Esophagus squamous epithelium (tissue), 5 donors: ENCODE results near the gene KRTAP5-6. TPM values are rescaled to one million over a fixed set of nuclear protein-coding genes. Genes with fewer than 3 reads are reported as not detected.
"Not testable (repeated sequence)": the region's sequence is repeated elsewhere in the genome, so short reads cannot be mapped to it uniquely, and the experiment has no call there.

ENCODE experiments used
- DNase-seq: peaks from one replicate; lab custom pipeline; 2025; lab: John Stamatoyannopoulos, UW
- H3K27ac ChIP-seq, 4 donors: fragments of 200-600 bp; sonication (generic); one replicate each; pipeline ENCODE4 v1.5.1; 2016 to 2019; ENCODE audit warnings: mild to moderate bottlenecking in 1 of 4
- H3K27me3 ChIP-seq, 4 donors: fragments of 200-600 bp; sonication (generic); 1 replicate in 3 of 4; 2 replicates in 1 of 4; pipeline versions ENCODE4 v1.5.1 to v1.6.0; 2017 to 2021; ENCODE audit warnings: antibody characterized with exemption in 1 of 4
- H3K36me3 ChIP-seq, 3 donors: fragments of 200-600 bp; sonication (generic); one replicate each; pipeline ENCODE4 v1.5.1; 2016 to 2019
- H3K4me1 ChIP-seq, 3 donors: fragments of 200-600 bp; sonication (generic); one replicate each; pipeline ENCODE4 v1.5.1; 2017 to 2019
- H3K4me3 ChIP-seq, 4 donors: fragments of 200-600 bp; sonication (generic); 1 replicate in 3 of 4; 2 replicates in 1 of 4; pipeline ENCODE4 v1.5.1; 2016 to 2019; ENCODE audit warnings: mild to moderate bottlenecking in 2 of 4, moderate library complexity in 1 of 4
- H3K9me3 ChIP-seq, 3 donors: fragments of 200-600 bp; sonication (generic); one replicate each; pipeline ENCODE4 v1.5.1; 2016 to 2019
- CTCF ChIP-seq, 6 experiments: fragments of 450-650 bp in 4 of 6; fragments of 200-600 bp in 2 of 6; sonication (generic) in 2 of 6; IDR thresholded peaks; one replicate each; pipeline ENCODE4 v1.5.1; 2016 to 2019; ENCODE audit warnings: antibody characterized with exemption in 6 of 6, mild to moderate bottlenecking in 4 of 6, moderate library complexity in 4 of 6
- POLR2A ChIP-seq, 4 donors: fragments of 450-650 bp; IDR thresholded peaks; one replicate each; pipeline ENCODE4 v1.6.1; 2017; ENCODE audit warnings: antibody characterized with exemption in 4 of 4, mild to moderate bottlenecking in 4 of 4, moderate library complexity in 3 of 4
- WGBS, 2 donors: methylation state at CpG; one replicate each; pipeline ENCODE4 v1.1.5; 2018; 5-methylcytosine and 5-hydroxymethylcytosine counted together
- intact Hi-C: fragments of 100-400 bp; cut with DNase I; formaldehyde crosslinking; loops from one replicate; pipeline ENCODE4 v1.15.0; 2022
- total RNA-seq, 4 donors: library from RNA; depleted of rRNA; stranded (reverse); fragments of >200 nt; gene quantifications; one replicate each; pipeline ENCODE4 v1.1.0, GENCODE V29; 2016
- donor health status: DM: yes; HTN: yes; CAD: no.

Gene KRTAP5-6
- total RNA-seq, 4 donors from 2014 or later: not detected

GRCh38 chr11:1665313-1665712, 31.7 kb upstream of the KRTAP5-6 start:
- no peak for DNase-seq
- TF ChIP-seq POLR2A (IDR thresholded peaks at IDR 0.05) (no peak), CTCF (IDR thresholded peaks at IDR 0.05) (no peak)
- Histone ChIP-seq H3K27ac (no peak overlapping the region), H3K9me3 (no peaks in the 10 kb centered on the region), H3K4me1 (no peaks in the 10 kb centered on the region), H3K36me3 (no peaks in the 10 kb centered on the region), H3K4me3 (no peak overlapping the region), H3K27me3 (peaks cover 0 to 45% (median 0%) of the 10 kb centered on the region in 4 donors)
- intact Hi-C loops: no loop called here
- 40% methylated on average over 1 of the region's 8 CpGs; no CpG with 5 or more reads in 1 of the 2 donors for WGBS, 2 donors

GRCh38 chr11:1667121-1667850, 29.7 kb upstream of the KRTAP5-6 start:
- Histone ChIP-seq H3K4me1 (no peaks in the 10 kb centered on the region), H3K36me3 (no peaks in the 10 kb centered on the region), H3K9me3 (no peaks in the 10 kb centered on the region), H3K27me3 (peaks cover 0 to 49% (median 0%) of the 10 kb centered on the region in 4 donors), H3K27ac (no peak overlapping the region), H3K4me3 (no peak overlapping the region)
- intact Hi-C loops: no loop called here
- TF ChIP-seq CTCF (IDR thresholded peaks at IDR 0.05): no peak
- DNase-seq: no peak
- 61 to 85% methylated on average over 3 to 5 of the region's 24 CpGs for whole genome bisulfite sequencing, 2 donors

- Histone ChIP-seq H3K4me1 (no peaks in the 10 kb centered on the region), H3K27ac (no peak overlapping the region), H3K36me3 (no peaks in the 10 kb centered on the region), H3K4me3 (no peak overlapping the region), H3K9me3 (no peaks in the 10 kb centered on the region), H3K27me3 (peaks cover 0 to 55% (median 0%) of the 10 kb centered on the region in 4 donors)
- 44 to 53% methylated on average over 9 to 15 of the region's 16 CpGs for WGBS, 2 donors
- TF ChIP-seq CTCF (IDR thresholded peaks at IDR 0.05) (no peak), POLR2A (IDR thresholded peaks at IDR 0.05) (no peak)
- no peak for DNase-seq
- intact Hi-C loops: no loop called here
Measured at GRCh38 chr11:1667906-1668305, 29.1 kb upstream of the KRTAP5-6 start.

GRCh38 chr11:1668911-1669473, 28.0 kb upstream of the KRTAP5-6 start:
- 46 to 59% methylated on average over 8 to 12 of the region's 13 CpGs for WGBS, 2 donors
- no peaks in the 10 kb centered on the region for H3K4me1 ChIP-seq

GRCh38 chr11:1669546-1670218, 27.3 kb upstream of the KRTAP5-6 start:
- DNase-seq: no peak

More at GRCh38 chr11:1668911-1669473, 28.0 kb upstream of the KRTAP5-6 start:
- Histone ChIP-seq H3K36me3 (no peaks in the 10 kb centered on the region), H3K27me3 (peaks cover 0 to 66% (median 0%) of the 10 kb centered on the region in 4 donors), H3K9me3 (no peaks in the 10 kb centered on the region), H3K4me3 (no peak overlapping the region), H3K27ac (no peak overlapping the region)
- DNase-seq: no peak
- intact Hi-C loops: no loop called here
- no peak for TF ChIP-seq POLR2A (IDR thresholded peaks at IDR 0.05)

GRCh38 chr11:1670457-1670856, 26.5 kb upstream of the KRTAP5-6 start:
- WGBS, 2 donors: 78% methylated on average over 1 of the region's 1 CpG; no CpG with 5 or more reads in 1 of the 2 donors
- H3K4me3 ChIP-seq, H3K9me3 ChIP-seq, H3K4me1 ChIP-seq, H3K36me3 ChIP-seq, H3K27ac ChIP-seq, intact Hi-C loops, DNase-seq: not testable (repeated sequence)
- peaks cover 0 to 81% (median 0%) of the 10 kb centered on the region in 4 donors for H3K27me3 ChIP-seq

More at GRCh38 chr11:1669546-1670218, 27.3 kb upstream of the KRTAP5-6 start:
- H3K36me3 ChIP-seq: no peaks in the 10 kb centered on the region
- H3K9me3 ChIP-seq: no peaks in the 10 kb centered on the region
- TF ChIP-seq CTCF (IDR thresholded peaks at IDR 0.05): no peak
- no peak for TF ChIP-seq POLR2A (IDR thresholded peaks at IDR 0.05)
- no peak overlapping the region for H3K4me3 ChIP-seq
- WGBS, 2 donors: 57 to 65% methylated on average over 13 to 15 of the region's 21 CpGs
- H3K27ac ChIP-seq: no peak overlapping the region
- H3K27me3 ChIP-seq: peaks cover 0 to 73% (median 0%) of the 10 kb centered on the region in 4 donors
- intact Hi-C loops: no loop called here
- H3K4me1 ChIP-seq: no peaks in the 10 kb centered on the region
